NCI-H1694 (cell line): ENCODE measurements around the gene EPN1.

ENCODE experiments used
- DNase-seq: peaks from one replicate; lab custom pipeline; 2025; lab: John Stamatoyannopoulos, UW

EPN1 gene

DNA sequence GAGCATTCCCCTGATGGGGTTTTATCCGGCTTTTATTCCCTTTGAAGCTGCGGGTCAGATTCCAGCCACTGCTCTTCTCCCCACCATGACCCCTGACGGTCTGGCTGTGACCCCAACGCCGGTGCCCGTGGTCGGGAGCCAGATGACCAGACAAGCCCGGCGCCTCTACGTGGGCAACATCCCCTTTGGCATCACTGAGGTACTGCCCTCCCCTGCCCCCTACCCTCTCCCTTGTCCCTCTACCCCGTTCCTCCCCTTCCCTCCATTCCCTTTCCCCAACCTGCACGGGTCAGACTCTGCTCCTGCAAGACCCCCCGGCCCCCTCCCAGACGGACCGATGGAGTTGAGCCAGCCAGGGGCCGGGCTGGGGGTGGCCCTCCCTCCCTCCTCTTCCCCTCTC, 14.0 kb upstream of the EPN1 start:
- DNase-seq: no peak

GRCh38 chr19:55661826-55662225, 13.2 kb upstream of the EPN1 start:
- no peak for DNase-seq

- DNase-seq: no peak
Measured at GRCh38 chr19:55663846-55664536, 11.0 kb upstream of the EPN1 start.

DNA sequence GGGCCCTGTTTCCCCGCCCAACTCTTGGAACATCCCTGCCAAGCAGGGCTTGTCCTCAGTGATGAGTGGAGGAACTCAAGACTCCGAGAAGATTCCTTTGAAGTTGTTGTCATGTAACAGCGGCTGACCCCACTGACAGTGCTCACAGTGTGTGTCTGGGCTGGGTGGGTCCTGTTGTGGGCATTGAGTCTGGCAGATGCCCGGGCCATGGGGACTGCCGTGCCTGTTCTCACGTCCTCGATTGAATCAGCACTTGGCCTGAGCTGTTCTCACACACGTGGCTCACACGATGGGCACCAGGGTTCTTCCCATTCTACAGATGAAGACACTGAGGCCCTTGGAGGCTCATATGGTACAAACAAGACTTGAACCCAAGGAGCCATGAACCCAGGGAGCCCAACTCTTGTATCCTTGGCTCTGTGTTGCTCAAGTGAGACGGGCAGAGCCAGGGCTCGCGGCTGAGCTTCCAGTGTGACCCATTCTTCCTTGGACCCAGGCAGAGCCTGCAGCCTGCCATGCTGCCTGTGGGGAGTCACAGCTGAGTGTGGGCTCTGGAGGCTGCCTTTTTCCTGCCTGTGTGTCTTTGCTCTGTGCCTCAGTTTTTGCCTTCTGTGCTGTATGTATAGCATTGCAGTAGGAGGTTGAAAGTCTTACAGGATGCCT, 8.6 kb upstream of the EPN1 start:
- DNase-seq: no peak

DNA sequence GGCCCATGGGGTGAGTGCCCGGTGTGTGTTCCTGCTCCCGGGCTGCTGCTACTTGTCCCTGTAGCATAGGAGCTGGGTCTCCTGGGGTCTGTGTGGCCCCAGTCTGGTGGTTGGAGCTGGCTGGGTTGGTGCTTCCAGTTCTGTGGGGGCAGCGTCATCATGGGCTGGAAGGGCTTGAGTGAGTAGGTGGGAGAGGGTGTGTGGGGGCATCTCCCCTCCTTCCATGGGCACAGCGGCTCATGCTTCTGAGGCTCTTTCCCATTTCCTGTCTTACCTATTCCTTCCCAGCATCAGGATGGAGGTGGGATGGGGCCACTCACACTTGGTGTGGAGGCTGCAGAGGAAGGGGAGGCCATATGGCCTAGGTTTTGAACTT, 8.0 kb upstream of the EPN1 start:
- no peak for DNase-seq

- DNase-seq: no peak
Measured at GRCh38 chr19:55667511-55667910, 7.5 kb upstream of the EPN1 start.

DNA sequence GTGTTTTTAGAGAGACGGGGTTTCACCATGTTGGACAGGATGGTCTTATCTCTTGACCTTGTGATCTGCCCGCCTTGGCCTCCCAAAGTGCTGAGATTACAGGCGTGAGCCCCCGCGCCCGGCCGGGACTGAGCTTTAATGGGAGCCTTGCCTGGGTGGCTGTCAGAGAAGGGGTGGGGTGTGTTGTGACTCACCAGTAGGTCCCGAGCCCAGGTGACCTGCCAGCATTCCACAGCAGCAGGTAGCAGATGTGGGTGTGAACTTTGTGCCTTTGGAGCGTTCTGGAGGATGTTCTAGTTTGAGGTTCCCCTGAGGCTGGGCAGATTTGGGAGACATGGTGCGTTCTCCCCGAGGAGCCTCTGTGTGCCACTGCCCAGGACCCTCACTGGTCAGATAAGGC, 7.1 kb upstream of the EPN1 start:
- DNase-seq: no peak

GRCh38 chr19:55668603-55669348, 6.2 kb upstream of the EPN1 start:
- no peak for DNase-seq

GRCh38 chr19:55669418-55670279, 5.4 kb upstream of the EPN1 start:
- DNase-seq: no peak

GRCh38 chr19:55670280-55671053, 4.6 kb upstream of the EPN1 start:
- no peak for DNase-seq

DNA sequence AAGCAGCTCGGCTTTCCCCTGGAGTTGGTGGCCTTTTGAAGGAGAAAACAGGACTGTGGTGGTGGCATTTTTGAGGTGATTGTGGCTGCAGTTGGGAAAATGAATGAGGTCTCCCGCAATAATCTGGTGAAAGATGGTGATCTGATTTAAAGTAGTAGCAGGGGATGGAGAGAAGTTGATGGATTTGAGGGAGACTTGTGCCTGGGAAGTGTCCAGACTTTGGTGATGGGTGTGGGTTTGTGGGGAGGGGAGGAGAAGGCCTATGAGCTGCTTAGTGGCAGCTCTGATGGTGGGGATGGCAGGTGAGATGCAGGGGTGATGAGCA, 4.0 kb upstream of the EPN1 start:
- no peak for DNase-seq

GRCh38 chr19:55672418-55672817, 2.6 kb upstream of the EPN1 start:
- DNase-seq: no peak

DNA sequence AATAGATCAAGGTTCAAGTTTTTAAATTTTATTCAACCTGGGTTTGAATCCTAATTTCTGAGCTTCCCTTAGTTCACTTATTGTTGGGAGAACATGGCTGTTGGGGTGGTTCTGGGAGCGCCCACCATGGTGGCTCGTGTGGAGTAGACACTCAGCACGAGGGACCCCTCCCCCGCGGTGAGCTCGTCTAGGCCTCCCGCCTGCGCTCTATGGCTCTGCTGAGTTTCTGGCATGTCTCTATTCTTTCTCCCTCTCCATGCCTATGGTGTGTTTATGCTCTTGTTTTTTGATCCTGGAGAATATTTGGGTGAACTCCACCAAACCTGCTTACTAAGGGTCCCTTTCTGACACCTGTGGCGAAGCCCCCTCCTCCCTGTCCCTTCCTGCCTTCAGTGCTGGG, 1.6 kb upstream of the EPN1 start:
- no peak for DNase-seq

GRCh38 chr19:55673889-55674288, 1.1 kb upstream of the EPN1 start:
- DNase-seq: no peak

DNA sequence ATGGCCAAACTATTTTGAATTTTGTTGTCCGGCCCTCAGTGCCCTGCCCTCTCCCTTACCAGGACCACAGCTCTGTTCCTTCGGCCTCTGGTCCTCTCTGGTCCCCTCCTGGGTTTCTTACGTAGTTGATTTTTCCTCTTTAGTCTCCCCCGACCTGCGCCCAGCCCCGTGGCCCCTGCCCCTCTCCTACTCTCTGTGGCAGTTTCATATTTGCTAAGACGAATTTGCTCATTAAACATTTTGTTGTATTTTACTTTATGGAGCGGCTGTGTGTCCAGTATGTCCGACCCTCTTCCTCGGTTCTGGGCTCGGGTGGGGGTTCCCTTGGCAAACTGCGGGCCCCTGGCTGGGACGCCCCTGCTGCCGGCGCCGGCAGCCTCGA, 576 bp upstream of the EPN1 start:
- no peak for DNase-seq

DNA sequence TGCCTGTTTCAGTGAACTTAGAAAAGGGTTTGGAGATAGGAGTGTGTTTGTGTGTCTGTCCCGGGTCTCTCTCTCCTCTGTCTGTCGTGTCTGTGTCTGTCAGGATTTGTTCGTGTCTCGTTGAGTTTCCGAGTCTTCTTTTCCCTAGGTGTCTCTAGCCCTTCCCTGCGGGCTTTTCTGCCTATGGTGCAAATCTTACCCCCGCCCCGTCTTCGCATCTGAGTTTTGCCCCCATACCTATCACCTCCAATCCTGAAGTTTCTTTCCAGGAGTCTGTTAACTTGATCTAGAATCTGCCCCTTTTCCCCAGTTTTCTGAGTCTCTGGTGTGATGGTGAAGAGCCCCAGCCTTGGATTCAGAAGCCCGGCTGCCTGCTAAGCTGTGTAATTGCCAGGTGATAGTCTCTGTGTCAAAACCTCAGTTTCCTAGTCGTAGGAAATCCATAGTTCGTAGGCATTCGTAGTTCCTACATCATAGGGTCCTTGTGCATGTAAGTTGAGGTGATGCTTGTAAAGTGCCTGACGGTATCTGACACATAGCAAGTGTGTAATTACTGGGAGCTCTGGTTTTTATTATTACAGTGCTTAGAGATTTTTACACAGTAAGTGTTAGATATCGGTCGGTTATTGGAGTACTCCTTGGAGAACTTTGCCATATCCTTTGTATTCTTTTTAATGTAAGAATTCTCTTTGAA, 782 bp downstream of the EPN1 start:
- DNase-seq: no peak

GRCh38 chr19:55676383-55676782, 1.4 kb downstream of the EPN1 start:
- no peak for DNase-seq

- DNase-seq: no peak
Measured at GRCh38 chr19:55676889-55677505, 2.0 kb downstream of the EPN1 start.

DNA sequence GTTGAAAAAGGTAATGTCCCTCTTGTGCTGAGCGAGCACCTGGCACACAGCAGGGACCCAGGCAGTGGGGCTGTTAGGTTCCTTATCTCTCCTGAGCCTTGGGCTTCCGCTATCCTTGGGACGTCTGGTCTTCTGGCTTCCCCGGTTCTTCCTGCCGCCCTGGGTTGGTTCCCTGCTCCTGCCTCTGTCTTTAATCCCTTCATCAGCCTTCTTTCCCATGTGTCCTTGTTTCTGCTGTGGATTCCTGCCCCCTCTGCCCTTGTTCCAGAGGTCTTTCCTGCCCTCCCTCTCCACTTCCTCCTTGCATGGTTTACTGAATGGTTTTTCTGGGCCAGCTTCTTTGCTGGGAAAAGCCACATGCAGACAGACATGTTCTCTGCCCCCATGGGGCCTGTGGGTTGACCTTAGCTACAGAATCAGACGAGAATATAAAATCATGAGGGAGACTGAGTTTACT, 2.6 kb downstream of the EPN1 start:
- no peak for DNase-seq

DNA sequence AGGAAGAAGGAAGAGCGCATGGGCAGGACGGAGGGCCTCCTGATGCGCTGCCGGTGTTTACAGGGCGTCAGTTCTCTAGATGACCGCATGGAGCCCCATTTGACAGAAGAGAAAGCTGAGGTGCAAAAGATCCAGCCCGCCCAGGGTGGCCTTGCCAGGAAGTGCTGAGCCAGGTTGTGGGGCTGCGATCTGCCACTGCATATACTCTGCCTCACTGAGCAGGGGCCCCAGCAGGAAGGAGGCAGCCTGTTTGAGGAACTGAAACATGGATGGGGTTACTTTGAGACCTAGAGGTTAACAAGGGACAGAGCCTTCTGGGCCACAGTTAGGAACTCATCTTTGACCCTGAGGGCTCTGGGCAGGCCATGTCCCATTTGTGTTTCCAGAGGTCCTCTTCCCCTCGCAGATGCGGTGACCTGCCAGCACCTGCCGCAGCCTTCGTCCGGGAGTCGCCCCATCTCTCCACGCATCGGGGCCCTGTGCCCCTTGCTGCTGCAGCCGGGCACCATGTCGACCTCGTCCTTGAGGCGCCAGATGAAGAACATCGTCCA, 3.2 kb downstream of the EPN1 start:
- DNase-seq: no peak
